Testis (tissue), 2 donors: ENCODE measurements around the gene TMEM117.

Experiments used
- POLR2A ChIP-seq: fragments of 450-650 bp; IDR thresholded peaks from one replicate; pipeline ENCODE4 v1.6.1; 2017; ENCODE audit warnings: antibody characterized with exemption, mild to moderate bottlenecking, moderate library complexity
- TF ChIP-seq, protein P1 (sequence below), 3 experiments: fragments of 450-650 bp in 2 of 3; fragments of 200-600 bp in 1 of 3; sonication (generic) in 1 of 3; IDR thresholded peaks; one replicate each; pipeline ENCODE4 v1.5.1; 2016 to 2019; ENCODE audit warnings: antibody characterized with exemption in 3 of 3, mild to moderate bottlenecking in 2 of 3, moderate library complexity in 1 of 3

- TF ChIP-seq, protein P1, sequence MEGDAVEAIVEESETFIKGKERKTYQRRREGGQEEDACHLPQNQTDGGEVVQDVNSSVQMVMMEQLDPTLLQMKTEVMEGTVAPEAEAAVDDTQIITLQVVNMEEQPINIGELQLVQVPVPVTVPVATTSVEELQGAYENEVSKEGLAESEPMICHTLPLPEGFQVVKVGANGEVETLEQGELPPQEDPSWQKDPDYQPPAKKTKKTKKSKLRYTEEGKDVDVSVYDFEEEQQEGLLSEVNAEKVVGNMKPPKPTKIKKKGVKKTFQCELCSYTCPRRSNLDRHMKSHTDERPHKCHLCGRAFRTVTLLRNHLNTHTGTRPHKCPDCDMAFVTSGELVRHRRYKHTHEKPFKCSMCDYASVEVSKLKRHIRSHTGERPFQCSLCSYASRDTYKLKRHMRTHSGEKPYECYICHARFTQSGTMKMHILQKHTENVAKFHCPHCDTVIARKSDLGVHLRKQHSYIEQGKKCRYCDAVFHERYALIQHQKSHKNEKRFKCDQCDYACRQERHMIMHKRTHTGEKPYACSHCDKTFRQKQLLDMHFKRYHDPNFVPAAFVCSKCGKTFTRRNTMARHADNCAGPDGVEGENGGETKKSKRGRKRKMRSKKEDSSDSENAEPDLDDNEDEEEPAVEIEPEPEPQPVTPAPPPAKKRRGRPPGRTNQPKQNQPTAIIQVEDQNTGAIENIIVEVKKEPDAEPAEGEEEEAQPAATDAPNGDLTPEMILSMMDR (IDR thresholded peaks at IDR 0.05), result no peak
- no peak for TF ChIP-seq POLR2A
Measured at GRCh38 chr12:43832463-43833168, 3.3 kb upstream of the TMEM117 start.
